Tibial nerve (tissue), 4 donors: ENCODE measurements around the gene CCDC18.

Source experiments
- EP300 ChIP-seq, 2 donors: sonication (generic); formaldehyde crosslinking; IDR thresholded peaks; one replicate each; pipeline ENCODE4 v1.6.1; 2017; ENCODE audit warnings: antibody characterized with exemption in 2 of 2, mild to moderate bottlenecking in 1 of 2
- TF ChIP-seq, protein P1 (sequence below), 5 experiments: fragments of 200-600 bp in 3 of 5; fragments of 450-650 bp in 2 of 5; sonication (generic) in 3 of 5; IDR thresholded peaks; one replicate each; pipeline ENCODE4 v1.5.1; 2016 to 2019; ENCODE audit warnings: antibody characterized with exemption in 5 of 5, mild to moderate bottlenecking in 3 of 5, moderate library complexity in 2 of 5

DNA sequence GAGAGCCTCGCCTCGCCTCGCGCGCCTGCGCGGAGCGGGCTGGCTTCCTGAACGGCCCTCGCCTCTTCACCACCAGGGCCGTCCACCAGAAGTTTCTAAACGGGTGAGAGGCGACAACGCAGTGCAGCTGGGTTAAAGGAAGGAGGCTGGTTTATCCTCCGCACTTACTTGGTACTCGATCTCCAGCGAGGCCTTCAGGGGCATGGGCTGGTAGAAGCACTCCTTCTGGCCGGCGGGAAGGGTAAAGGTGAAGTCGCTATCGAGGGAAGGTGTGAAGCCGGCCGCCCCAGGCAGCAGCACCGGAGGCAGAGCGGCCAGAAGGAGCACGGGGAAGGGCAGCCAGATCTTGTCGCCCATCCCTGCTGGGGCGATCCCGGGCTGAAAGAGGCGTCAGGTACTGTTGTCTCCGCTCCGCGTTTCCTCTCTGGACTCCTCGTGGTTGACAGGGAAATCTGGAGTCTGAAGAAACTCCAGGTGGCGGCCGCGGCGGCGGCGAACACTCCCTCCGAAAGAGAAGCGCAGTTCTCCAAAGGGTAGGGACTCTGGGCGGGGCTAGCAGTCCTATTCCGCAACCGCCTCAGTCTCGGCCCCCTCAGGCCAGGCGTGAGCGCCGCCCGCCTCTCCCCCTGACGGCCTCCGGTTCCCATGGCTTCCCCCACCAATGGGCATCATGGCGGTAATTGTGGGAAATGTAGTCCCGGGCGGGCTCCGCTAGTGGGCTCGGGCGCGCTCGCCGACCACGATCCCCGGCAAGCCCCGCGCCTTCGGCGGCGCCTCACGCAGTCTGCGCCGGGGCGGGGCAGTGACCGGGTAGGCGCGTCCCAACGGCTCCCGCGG lies 420 bp upstream of the CCDC18 start, which contains the start of gene TMED5:
- TF ChIP-seq EP300 (IDR thresholded peaks at IDR 0.05), result peak; percentile 12 to 98
- TF ChIP-seq, protein P1, sequence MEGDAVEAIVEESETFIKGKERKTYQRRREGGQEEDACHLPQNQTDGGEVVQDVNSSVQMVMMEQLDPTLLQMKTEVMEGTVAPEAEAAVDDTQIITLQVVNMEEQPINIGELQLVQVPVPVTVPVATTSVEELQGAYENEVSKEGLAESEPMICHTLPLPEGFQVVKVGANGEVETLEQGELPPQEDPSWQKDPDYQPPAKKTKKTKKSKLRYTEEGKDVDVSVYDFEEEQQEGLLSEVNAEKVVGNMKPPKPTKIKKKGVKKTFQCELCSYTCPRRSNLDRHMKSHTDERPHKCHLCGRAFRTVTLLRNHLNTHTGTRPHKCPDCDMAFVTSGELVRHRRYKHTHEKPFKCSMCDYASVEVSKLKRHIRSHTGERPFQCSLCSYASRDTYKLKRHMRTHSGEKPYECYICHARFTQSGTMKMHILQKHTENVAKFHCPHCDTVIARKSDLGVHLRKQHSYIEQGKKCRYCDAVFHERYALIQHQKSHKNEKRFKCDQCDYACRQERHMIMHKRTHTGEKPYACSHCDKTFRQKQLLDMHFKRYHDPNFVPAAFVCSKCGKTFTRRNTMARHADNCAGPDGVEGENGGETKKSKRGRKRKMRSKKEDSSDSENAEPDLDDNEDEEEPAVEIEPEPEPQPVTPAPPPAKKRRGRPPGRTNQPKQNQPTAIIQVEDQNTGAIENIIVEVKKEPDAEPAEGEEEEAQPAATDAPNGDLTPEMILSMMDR (IDR thresholded peaks at IDR 0.05), result peak in 4 of 5 experiments; percentile 4 to 61 (median 32)
